HG03097 (cell line): Measurements from ENCODE around the gene ADAMTS2.

Experiments
- ATAC-seq: cut with Tn5 transposase; IDR thresholded peaks from one replicate; pipeline ENCODE4 v1.9.1; 2021; ENCODE audit not compliant: unreplicated experiment, low FRiP score

Gene ADAMTS2

DNA sequence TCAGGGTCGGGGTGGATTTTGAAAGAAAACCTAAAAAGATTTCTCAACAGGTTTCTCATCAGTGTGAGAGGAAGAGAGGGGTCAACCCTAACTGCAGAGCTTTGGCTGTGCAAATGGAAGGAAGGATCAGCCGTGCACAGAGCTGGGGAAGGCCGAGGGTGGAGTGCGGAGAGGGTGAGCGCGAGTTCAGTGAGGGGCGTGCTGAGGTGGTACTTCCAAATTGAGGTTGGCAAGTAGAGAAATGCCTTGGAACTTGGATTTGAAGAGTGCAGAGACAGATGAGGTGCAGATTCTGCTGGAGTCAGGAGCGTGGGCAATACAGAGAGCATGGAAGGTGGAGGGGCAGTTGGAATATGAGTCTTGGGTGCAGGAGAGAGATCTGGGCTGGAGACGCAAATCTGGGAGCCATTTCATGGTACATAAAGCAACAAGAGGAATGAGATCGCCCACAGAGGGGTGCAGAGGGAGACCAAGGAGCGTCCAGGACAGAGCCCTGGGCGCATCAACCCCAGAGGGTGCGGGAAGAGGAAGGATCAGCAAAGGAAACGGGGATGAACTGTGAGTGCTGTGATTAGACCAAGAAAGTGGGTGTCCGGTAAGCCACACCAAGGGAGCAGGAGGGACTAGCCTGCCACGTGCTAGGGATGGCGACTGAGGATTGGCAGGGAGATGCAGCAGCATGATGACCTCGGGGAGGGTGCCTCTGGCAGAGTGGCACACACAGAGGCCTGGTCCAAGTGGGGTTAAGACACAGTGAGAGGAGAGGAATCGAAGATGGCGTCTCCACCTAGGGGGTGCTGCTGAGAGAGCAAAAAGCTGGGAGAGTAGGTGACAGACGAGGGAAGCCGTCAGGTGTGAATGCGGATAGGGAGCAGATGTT is 105.8 kb downstream of the ADAMTS2 start:
- ATAC-seq = no peak

DNA sequence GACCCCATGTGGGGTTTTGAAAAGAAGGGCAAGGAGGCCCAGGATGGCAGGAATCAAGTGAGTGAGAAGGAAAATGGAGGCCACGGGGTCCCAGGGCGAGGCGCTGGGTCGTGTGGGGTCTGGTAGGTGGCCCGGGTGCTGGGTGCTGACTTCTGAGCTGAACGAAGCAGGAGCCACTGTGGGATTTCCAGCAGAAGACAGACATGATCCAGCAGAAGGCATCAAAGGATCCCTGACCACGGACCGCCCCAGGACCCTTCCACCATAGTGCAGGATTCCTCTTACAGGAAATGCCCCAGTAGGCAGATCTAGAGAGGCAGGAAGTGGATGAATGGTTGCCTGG is 106.7 kb downstream of the ADAMTS2 start:
- no peak for ATAC-seq

DNA sequence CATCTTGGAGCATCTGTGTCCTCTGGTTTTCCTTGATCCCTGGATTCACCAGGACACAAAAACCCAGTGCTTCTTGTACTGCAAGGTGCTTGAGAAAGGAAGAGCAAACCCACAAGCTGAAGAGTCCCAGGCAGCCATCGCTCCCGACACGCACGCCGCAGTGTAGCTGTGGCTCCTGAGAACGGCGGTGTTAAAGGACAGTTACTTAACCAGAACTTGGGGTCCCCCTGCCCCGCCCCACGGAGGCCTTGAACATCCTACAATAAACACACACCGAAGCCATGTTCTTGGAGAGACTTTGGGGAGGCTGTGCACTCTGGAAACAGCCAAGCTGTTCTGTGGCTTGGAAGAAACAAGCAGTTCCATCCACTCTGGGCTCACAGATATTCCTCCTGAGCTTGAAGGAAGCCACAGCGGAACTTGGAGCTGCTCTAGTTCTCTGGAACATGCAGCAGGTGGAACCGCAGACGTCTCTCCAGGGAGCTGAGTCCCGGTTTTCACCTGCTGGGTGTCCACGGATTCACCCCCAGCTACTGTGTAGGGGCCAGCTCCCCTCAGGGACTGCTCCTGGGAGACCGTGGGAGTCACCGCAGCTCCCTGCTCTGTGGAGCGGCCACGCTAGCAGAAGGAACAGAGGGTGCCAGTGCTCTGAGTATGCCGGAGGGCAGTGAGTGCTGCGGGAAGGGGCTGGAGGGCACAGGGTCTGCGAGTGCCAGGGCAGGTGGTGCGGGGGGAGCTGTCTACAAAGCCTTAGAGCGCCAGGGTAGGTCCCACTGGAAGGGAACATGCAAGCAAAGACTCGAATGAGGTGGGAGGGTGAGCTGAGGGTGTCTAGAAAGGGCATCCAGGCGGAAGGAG is 107.3 kb downstream of the ADAMTS2 start:
- no peak for ATAC-seq

DNA sequence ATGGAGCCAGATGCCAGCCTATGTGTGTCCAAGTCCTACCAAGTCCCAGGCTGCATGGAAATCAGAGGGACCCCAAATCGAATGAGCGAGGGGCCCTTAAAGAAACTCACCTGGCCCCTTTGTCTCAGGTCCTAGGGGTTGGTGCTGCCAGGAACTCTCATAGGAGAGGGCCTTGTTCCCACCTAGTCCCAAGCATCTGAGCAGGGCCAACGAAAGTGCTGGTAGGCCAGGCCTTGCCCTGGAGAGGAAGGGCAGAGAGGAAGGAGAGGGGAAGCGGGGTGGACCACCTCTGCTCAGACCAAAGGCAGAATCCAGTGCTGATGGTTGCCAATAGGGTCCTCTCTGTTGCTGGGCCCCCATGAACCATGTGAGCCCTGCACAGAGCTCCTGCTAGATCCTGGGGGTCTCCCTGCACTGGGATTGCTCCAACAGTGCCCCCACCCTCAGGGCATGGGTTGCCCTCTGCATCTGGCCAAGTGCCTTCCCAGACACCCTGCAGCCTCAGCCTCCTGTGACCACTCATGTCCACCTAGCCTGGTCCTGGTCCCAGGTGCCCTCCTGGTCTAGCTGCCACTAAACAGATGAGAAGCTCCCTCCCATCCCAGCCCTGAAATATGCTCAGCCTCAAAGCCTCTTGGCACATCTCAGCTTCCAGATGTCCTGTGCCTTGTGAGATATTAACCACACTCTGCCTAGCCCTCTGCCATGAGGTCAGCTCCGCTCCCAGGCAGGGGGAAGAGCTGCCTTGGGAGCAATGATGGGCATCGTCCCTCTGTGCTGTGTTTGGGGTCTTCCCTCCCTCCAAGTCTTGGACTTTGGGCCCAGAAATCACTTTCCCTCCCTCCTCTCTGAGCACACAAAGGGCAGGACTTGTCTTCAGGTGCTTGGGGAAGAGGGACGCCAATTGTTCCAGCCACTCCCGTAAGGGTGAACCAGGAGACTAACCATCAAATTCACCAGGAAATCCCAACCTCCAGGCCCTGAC is 109.6 kb downstream of the ADAMTS2 start:
- ATAC-seq = no peak

DNA sequence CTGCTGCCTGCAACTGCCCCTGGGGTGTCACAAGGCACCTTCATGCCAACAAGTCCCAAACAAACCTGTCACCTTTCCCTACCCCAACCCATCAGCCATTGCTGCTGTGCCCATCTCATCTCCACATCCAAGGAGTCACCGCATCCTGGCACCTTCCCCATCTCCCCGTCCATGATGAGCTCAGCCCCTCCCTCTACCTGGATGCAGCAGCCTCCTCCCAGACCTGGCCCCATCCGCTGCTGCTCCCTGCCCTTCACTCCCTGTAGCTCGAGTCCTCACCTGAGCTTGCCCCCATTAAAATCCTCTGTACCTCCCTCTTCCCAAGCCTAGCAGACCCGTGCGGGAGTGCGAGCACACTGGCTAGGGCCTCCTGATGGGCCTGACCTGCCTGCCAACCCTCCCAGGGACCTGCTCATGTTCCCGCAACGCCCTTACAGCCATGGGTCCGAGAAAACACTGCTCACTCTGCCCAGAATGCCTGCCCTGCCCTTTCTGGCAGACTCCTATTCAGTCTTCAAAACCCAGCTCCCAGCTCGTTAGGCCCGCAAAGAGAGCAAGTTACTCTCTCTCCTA is 110.6 kb downstream of the ADAMTS2 start:
- ATAC-seq = no peak

DNA sequence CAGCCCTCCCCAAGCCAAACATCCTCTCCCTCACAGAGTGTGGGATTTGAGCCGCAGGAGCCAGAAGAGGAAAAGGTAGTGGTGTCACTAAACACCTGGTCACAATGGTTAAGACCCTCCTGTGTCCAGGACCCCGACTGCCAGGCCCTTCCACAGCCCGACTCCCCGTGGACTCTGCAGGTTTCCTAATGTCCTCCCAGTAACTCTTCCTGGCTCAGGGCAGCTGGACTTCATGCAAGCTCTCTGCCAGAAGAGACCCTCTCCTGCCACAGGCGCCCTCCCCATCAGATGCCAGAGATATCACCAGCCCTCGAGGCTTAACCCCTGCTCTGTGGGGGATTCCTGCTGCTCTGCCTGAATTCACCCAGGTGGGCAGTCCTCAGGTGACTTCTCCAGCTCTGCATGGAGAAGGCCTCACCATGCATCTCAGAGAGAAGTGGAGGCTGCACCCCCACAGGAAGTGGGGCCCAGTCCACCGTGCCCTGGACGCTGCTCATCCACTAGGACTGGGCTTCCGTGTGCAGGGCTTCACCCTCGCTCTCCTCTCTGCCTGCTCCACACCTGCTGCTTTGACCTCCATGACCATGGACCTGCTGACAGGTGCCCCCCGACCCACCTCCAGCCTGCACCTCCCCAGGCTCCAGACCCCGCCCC is 111.2 kb downstream of the ADAMTS2 start:
- ATAC-seq = no peak

DNA sequence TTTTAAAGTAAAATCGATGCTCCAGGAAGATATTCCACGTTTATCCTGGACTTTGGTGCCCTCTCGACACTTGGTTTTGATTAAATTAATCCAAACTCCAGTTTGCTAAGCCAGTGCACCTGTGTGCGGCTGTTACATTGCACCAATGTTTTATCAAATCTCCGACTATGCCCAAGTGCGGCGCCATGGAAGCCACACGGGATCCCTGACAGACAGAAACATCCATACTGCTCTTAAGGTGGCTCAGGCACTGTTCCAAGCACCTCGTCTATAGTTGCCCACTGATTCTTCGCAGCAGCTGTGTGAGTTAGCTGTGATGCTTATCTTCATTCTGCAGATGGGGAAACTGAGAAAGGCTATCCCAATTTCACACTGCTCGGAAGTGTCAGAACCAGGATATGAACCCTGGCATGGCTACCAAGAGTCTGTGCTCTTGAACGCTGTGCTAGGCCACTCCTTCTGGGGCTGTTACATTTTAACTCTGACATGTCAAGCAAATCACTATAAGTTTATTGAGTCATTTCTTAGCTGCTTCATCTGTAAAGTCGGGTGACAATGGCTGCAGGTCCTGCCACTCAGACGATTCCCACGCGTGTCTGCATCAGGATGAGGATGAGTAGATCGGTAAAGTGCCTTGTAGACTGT is 113.0 kb downstream of the ADAMTS2 start:
- no peak for ATAC-seq

DNA sequence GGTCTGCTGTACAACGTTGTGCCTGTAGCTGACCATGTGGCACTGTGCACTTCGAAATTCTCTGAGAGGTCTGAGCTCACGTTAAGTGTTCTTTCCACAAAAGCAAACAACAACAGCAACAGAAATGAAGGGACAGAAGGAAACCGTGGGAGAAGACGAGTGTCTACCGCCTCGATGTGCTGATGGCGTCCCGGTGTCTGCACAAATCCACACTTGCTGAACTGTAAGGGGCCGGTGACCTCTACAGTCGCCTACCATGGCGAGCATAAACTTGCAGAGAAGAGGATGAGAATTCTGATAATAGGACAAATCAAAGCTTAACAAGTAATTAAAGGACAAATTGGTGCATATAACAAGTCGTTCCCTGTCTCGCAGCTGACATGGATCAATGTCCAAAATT is 114.0 kb downstream of the ADAMTS2 start:
- no peak for ATAC-seq

DNA sequence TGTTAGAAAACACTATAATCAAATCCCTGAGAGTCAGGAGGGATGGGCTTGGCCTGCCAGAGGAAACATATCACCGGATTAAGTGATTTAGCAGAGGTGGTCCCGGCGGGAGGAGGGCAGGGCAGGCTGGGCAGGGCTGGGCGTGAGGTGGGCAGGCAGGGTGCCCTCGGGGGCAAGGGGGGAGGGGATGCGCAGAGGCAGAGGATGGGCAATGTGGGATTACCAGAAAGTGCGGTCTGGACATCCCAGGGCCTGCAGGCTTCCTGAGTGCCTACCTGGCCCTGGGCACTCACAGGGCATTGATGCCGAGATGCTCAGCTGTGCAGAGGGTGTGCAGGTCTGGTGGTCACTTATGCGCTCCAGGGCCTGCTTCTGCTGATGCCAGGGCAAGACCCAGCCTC is 115.2 kb downstream of the ADAMTS2 start:
- no peak for ATAC-seq

DNA sequence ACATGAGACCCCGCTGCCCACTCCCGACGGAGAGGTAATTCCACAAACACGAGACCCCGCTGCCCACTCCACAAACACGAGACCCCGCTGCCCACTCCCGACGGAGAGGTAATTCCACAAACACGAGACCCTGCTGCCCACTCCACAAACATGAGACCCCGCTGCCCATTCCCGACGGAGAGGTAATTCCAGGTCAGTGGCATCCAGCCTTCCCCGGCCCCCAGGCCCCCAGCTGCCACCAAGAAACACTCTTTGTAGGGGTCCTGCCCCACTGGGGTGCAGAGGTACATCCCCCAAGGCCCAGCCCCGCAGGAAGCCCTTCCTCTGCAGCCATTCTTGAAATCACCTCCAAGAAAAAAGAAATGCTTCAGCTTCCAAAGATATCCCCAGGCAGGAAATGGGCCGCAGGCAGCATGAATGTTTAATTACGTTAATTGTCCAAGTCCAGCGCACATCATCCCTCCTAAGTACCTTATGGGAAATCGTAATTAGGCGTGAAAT is 115.9 kb downstream of the ADAMTS2 start:
- no peak for ATAC-seq

DNA sequence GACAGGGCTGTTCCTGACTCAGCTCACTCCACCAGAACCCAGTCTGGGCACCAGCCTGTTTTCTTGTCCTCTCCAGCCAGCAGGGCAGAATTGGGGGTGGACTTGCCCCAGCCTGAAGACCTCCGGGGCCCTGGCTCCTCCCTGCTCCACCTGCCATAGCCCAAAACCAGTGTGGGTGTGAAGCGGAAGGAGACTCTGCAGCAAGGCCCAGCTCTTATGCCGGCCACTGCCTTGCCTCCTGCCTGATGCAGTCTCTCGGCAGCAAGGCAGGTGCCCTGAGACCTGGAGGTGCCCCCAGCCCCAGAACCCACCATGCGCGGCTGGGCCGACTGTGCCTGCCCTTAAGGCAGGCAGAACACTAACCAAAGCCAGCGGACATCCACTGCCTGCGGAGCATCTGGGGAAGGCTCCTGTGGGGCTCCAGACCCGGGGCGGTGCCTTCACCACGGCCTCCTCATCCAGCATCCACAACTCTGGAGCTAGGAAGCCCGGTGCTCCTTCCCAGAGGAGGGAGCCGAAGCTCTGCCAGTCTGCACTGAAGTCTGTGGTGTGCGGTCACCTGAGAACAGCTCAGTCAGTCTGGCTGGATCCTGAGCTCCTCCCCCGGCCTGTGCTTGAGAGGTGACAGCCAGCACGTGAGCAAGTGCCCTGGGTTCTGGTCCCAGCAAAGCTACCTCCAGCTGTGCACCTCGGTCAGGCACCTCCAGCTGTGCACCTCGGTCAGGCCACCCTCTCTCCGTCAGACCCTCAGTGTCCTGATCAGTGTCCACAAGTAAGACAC is 116.7 kb downstream of the ADAMTS2 start:
- no peak for ATAC-seq

DNA sequence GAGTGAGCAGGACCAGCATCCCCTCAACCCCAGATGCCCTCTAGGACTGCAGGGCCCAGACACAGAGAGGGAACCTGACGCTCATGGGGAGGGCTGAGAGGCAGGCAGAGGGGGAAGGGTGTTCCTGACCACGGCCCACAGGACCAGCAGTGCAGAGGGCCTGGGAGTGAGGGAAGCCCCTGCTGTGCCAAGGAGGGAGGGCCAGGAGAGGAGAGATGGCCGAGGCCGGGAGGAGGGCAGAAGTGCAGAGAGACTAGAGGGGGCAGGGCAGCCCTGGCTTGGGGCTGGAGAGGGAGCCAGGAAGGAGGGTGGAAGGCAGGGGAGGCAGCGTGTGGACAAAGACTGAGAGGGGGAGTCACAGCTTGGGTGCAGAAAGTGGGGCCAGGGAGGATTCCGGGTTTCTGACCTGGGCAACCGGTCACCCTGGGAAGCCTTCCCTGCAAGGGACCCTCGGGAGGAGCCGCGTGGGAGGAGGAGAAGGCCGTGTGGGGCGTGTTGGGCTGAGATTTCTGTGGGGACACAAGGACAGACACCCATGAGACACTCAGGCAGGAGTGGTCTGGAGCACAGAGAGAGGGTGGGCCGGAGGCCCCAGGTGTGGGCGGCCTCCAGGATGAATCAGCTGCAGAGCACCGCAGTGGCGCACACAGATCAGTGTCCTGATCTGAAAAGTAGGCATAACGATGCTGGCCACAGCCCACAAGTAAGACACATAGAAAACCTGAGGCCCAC is 117.5 kb downstream of the ADAMTS2 start:
- ATAC-seq = no peak

DNA sequence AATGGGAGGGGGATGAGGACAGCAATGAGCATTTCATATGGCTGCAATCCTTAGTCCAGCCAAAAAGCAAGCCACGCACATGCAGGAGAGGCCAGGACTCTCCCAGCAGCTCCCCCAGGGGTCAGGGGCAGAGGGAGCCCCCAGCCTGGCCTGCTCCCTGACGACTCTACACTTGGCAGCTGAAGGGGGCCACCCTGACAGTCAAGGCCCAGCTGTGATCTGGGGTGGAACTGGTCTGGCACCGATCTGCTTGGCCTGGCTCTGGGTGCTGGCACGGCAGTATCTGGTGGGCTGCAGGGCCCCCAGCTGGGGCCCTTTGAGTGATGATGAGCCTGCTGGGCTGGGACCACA is 118.1 kb downstream of the ADAMTS2 start:
- no peak for ATAC-seq

DNA sequence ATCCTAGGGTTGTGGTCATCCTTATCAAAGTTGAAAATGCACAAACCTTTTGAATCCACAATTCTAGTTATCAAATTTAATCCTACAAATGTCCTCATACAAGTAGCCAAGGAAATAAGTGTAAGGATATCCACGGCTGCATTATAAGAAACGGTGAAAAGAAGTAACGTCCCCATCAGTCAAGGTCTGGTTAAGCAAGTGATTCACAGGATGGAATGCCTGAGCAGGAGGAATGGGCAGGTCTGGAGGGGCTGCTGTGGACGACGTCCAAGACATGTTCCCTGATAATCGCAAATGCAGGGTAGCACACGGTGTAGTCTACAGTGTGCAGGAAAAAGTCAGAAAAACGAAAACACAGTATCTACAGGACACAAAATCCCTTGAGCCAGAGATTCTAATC is 118.6 kb downstream of the ADAMTS2 start:
- no peak for ATAC-seq

DNA sequence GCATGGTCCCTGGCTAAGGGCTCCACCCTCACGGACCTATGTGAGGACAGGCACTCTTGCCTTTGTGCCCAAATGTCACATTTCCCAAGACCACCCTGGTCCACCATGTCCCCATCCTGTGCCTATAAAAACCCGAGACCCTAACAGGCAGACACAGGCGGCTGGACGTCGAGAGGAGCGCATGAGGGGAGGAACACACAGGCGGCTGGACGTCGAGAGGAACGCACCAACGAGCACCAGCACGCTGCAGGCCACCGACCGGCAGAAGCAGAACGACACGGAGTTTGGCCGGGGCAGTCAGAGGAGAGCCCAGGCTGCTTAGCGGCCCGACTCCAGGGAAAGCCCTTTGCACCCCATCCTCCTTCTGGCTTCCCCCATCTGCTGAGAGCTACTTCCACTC is 119.9 kb downstream of the ADAMTS2 start:
- no peak for ATAC-seq

DNA sequence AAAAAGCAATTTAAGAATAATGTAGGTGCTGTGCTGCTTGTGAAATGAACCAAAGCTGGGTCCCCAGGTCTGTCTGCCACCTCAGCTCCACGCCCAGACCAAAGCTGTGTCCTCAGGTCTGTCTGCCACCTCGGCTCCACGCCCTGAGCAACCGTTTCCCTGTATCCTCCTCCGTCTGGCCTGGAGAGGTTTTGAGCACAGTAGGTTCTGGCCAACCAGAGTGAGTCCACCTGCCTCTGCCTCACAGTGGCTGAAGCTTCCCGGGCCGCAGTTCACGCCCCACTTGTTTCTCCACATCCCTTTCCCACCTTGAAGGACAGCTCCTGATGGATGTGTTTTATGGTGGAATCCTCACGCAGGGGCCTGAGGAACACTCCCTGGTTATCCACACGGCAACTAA is 120.5 kb downstream of the ADAMTS2 start:
- no peak for ATAC-seq

DNA sequence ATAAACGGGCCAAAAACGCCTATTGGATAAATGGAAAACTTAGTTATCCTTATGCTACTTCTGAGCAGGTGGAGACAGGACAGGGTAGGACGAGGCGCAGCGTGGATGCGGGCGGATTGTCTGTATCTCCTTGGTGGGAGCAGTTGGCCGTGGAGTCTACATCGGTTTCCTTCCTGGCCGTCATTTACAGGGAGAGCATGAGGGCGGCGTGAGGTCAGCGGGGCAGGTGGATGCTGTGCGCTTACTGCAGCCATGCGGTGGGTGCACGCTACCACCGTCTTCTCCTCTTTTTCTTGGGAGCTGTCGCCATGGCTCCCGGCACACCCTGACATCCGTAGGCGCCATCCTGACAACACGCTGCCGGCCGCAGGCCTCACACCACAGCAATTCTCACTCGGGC is 121.3 kb downstream of the ADAMTS2 start:
- ATAC-seq = no peak

DNA sequence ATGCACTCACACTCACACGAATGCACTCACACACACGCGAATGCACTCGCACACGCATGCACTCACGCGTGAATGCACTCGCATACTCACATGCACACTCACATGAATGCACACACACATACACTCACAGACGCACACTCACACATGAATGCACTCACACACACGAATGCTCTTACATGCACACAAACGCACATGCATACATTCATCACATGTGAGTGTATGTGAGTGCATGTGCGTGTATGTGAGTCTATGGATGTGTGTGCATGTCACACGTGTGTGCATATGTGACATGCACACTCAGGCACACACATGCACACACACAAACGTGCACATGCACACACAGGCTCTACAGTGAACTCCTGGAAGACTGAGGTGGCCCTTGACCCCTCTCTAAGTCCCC is 121.7 kb downstream of the ADAMTS2 start:
- no peak for ATAC-seq
